GM10266 (cell line): Measurements from ENCODE around the gene CPOX.

Experiments used
- DNase-seq: peaks from one replicate; pipeline ENCODE4 v3.0.0; 2012; ENCODE audit errors: extremely low spot score
- TF ChIP-seq, protein P1 (sequence below): IDR thresholded peaks from 2 replicates; pipeline ENCODE4 v1.5.1; 2012; ENCODE audit warnings: mild to moderate bottlenecking, low read depth; ENCODE audit not compliant: control insufficient read depth, insufficient read depth; ENCODE audit errors: missing control alignments

Gene CPOX

DNA sequence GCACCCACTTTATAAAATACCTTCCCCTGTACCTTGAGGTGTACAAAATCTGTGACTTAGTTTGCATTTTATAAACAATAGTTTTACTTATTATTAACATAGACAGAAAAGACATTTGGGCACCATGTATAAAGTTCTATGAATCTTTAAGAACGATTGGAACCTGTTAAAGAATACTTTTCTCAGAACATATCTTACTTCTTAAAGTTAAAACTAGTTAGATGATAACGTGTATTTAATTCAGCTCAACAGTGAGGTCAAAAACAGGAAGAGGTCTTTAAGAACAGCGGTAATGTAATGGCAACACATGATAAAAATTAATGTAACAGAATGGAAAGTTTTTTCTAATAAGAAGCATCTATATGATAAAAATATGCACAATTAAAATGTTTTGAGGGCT is 25.0 kb downstream of the CPOX start:
- TF ChIP-seq, protein P1, sequence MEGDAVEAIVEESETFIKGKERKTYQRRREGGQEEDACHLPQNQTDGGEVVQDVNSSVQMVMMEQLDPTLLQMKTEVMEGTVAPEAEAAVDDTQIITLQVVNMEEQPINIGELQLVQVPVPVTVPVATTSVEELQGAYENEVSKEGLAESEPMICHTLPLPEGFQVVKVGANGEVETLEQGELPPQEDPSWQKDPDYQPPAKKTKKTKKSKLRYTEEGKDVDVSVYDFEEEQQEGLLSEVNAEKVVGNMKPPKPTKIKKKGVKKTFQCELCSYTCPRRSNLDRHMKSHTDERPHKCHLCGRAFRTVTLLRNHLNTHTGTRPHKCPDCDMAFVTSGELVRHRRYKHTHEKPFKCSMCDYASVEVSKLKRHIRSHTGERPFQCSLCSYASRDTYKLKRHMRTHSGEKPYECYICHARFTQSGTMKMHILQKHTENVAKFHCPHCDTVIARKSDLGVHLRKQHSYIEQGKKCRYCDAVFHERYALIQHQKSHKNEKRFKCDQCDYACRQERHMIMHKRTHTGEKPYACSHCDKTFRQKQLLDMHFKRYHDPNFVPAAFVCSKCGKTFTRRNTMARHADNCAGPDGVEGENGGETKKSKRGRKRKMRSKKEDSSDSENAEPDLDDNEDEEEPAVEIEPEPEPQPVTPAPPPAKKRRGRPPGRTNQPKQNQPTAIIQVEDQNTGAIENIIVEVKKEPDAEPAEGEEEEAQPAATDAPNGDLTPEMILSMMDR = no peak

GRCh38 chr3:98567666-98568270 is 25.6 kb downstream of the CPOX start:
- no peak for DNase-seq
- TF ChIP-seq, protein P1 = no peak

More for the DNA sequence above, 25.0 kb downstream of the CPOX start:
- DNase-seq = no peak

DNA sequence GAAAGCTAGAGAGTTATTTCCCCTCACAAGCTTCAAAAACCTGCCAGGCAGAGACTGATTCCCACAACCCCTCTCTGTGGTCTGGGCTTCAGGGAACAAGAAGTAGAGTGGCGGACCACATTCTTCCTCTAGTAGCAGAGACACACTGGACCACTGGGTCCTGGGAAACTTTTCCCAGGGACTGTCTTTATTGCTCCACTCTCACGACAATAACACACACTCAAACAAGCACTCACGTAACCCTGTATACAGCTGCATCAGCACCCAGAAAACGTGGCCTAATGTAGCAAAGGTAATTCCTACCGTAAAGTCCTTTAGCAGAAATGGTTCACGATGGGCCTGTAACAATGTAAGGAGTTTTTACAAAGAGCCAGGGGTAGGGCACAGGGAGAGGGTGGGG is 27.6 kb downstream of the CPOX start:
- no peak for DNase-seq
- TF ChIP-seq, protein P1 = no peak

GRCh38 chr3:98565237-98565643 is 28.2 kb downstream of the CPOX start:
- TF ChIP-seq, protein P1 = no peak
- DNase-seq = no peak

DNA sequence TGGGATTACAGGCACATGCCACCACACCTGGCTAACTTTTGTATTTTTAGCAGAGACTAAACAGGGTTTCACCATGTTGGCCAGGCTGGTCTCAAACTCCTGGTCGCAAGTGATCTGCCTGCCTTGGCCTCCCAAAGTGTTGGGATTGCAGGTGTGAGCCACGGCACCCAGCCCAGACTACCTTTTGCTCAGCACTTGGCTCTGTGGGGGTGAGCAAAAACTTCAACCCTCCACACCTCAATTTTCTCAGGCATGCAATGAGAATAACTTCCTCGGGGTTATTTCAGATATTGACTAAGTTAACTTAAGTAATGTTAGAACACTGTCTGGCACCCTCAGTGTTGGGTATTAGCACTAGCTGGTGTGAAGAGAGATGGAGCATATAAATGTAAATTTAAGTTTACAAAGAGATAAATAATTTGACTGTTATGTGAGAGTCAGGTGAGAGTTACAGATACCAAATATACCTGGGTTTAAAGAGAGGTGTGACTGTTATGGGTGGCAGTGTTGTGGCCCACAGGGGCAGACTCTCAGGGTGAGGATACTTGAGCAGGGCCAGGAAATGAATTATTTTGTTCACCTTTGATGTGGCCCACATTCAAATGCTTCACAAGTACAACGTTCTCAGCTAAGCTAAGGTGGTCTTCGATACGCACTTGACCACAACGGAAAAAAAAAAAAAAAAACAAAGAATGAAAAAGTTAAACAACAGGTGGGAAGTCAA is 29.0 kb downstream of the CPOX start:
- no peak for DNase-seq
- TF ChIP-seq, protein P1 = no peak

DNA sequence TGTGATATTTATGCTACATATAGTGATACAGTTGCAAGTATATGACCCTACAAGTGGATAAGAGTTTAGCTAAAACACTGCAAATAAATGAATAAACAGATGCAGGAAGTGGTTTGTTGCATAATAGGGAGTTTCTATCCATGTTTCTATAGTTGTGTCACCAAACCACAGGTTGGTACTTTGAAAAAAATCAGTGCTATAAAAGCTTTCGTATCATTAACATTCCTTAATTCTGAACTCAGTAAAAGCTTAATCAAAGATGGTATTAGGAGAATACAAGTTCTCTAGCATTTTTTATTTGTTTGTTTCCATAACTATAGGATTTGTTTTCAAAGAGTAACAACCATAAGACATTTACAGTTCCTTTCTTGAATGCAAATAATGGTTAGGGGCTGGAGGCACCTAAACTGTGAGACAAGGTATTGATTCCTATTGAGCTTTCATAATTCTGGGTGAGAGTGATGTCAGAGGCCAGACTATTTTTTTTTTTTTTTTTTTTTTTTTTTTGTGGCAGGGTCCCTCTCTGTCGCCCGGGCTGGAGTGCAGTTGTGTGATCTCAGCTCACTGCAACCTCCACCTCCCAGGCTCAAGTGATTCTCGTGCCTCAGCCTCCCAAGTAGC is 29.6 kb downstream of the CPOX start:
- TF ChIP-seq, protein P1 = no peak
- DNase-seq = no peak
